GM18909 (cell line): ENCODE data around the gene TMEM69.
"Not testable (repeated sequence)": the region's sequence is repeated elsewhere in the genome, so short reads cannot be mapped to it uniquely, and the experiment has no call there.

ENCODE experiments used
- ATAC-seq: cut with Tn5 transposase; IDR thresholded peaks from one replicate; pipeline ENCODE4 v1.9.1; 2021; ENCODE audit warnings: mild to moderate bottlenecking; ENCODE audit not compliant: unreplicated experiment, poor library complexity

Gene TMEM69

GRCh38 chr1:45676553-45676952, 11.4 kb upstream of the TMEM69 start:
- ATAC-seq, result not testable (repeated sequence)

- no peak for ATAC-seq
These were observed 10.2 kb upstream of the TMEM69 start for GRCh38 chr1:45677751-45678245.

- no peak for ATAC-seq
These were observed 9.5 kb upstream of the TMEM69 start for GRCh38 chr1:45678489-45678888.

DNA sequence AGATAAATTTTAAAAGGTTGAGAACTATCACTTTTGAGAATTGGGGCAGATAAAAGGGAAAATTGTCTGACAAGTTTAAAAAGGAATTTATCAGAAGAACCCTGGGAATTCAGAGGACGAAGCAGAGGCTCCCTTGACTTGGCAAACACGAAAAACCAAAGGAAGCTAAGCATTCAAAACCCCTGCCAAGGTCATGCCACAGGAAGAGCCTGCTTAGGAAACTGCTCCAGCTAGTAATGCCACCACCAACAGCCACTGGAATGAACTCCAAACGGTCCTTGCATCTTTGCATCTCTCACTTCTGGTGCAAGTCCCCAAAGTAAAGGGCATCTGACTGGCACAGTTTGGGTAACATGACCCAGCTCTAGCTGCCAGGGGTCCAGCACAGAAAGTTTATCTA, 8.9 kb upstream of the TMEM69 start:
- no peak for ATAC-seq

- no peak for ATAC-seq
These were observed 5.0 kb upstream of the TMEM69 start for GRCh38 chr1:45682942-45683341.

DNA sequence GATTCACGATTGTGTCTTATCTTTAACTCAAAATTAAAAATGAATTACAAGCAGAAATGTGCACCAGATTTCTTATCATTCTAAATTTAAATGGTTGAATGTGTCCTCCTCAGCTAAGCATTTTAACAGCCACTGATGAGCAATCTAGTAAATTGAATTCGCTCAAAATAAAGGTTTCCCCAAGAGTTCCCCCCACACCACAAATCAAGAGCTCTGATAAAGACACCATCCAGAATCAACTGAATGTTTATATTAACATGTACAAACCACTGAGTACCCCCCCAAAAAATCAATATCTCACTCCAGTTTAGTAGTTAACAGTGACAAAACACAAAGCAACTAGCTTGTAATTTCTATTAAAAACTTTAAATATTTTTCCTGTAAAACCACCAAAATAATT, 3.6 kb upstream of the TMEM69 start:
- no peak for ATAC-seq

GRCh38 chr1:45685308-45686014, 2.5 kb upstream of the TMEM69 start:
- ATAC-seq, result no peak

DNA sequence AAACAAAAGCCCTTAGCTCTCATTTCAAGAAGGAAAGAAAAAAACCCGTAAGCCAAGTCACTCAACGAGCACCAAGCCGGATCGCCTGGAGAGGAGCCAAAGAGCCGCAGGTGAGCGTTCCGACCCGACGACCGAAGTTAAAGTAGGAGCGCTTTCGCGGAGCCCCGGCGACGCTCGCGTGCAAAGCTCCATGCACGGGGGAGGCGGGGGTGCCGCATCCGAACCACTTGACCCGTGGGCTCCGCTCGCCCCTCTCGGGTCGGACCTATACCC, 2.0 kb upstream of the TMEM69 start:
- ATAC-seq, result peak; percentile 19

DNA sequence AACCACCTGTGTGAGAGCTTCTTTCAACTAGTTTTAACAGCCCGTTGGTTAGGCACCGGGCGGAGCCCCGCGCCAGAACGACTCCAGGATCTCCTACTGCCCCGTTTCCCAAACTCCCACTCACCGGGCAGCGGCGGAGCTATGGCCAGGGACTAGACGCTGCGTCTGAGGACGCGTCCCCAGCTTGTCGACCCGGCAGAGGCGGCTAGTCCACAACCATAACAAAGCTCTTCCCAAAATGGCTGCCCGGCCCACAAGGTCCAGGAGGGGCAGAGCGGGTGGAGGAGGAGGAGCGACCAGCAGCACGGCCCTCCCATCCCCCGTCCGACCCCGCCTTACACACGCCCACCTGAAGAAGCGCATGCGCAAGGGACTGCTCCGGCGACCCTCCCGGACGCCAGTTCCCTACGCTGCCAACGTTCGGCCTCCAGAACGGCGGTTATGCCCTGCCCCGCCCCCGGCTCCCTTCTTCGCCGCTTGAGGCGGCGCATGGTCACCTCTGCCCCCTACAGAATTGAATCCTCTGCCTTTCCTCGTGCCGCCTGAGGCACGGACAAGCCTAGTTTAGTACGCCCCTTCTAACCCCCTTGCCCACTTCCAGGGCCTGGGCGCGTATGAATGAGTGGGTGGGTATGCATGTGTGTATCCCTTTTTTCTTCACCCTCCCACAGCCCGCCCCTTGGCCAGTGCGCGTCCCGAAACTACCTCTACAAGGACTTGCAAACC, 1.5 kb upstream of the TMEM69 start, which contains the start of gene GPBP1L1:
GPBP1L1 (minus strand) TSS at position 246 of the 726 bp plus-strand sequence. CDS start 27,446 bp downstream, outside the sequence.
- peak; percentile 60 for ATAC-seq

DNA sequence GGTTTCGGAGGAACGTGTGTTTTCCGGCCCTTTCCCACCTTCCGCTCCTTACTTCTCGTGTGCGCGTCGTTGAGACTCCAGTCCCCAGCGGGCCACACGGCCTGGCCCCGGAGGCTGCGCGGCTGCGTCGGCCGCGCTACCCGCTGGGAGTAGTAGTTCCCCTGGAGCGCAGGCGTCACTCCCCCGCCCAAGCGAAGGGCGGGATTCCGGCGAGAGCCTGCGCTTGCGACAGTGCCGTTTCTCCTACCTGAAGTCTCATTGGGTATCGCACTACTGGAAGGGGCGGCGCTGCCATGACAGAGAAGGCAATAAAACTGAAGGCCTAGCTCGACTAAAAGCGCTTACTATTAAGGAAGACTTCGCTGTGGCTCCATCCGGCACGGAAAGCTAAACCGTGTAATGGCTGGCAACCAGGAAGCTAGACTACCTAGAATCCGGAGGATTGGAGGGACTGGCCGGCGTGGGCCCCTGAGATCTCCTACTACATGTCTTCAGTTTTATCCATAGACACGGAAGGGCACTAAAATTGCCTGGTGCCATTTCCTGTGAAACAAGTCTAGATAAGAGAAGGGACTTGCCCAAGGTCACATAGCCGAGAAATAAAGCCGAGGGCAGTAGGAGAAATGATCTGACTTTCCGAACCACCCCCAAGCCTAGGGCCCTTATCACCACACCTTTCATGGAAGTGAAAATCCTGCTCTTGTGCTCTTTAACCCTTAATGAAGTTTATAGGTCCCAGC, 797 bp upstream of the TMEM69 start:
- peak; percentile 84 for ATAC-seq

GRCh38 chr1:45693811-45694210, 5.8 kb downstream of the TMEM69 start:
- ATAC-seq, result not testable (repeated sequence)

- ATAC-seq, result no peak
These were observed 6.8 kb downstream of the TMEM69 start for GRCh38 chr1:45694823-45695222.

DNA sequence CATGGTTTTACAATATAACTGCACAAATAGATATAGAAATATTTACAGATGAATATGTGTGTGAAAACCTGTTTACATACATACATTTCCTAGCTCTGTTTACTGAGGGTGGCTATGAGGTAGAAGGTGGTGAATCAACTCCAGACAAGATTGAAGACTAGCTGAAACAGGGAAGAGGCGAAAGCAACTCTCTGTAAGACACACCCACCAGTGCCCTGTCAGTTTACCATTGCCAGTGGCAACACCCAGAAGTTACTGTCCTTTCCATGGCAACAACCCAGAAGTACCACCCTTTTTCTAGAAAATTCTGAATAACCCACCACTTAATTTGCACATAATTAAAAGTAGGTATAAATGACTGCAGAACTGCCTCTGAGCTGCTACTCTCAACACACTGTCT, 16.7 kb downstream of the TMEM69 start:
- no peak for ATAC-seq

DNA sequence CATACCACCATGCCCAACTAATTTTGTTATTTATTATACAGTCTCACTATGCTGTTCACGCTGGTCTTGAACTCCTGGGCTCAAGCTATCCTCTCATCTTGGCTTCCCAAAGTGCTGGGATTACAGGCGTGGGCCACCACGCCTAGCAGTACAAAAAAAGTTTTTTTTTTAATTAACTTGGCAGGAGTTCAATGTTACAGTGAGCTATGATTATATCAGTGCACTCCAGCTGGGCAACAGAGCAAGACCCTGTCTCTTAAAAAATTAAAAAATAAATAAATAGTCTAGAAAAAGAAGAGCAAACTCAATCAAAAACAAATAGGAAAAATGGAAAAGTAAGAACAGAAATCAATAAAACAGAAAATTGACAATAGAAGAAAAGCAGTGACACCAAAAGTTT, 25.7 kb downstream of the TMEM69 start:
- no peak for ATAC-seq

GRCh38 chr1:45716700-45717099, 28.7 kb downstream of the TMEM69 start:
- ATAC-seq, result no peak

GRCh38 chr1:45717386-45717785, 29.4 kb downstream of the TMEM69 start:
- not testable (repeated sequence) for ATAC-seq

DNA sequence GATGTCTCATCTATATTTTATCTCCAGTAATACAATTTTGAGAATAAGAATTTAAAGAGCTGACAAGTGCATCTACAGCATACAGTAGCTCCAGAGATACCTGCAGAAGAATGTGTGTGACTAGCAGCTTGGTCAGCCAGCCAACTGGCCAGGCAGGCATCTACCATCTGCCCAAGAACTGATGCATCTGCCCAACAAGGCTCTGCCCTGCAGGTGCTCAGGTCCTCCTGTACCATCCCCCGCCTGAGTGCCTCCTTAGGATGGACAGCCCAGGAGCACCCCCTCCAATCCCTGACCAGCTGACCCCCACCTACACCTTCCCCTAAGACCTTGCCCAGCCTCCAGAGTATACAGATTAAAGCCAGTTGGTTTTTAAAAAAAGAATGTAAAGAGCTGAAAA, 30.3 kb downstream of the TMEM69 start:
- no peak for ATAC-seq

GRCh38 chr1:45721207-45721606, 33.2 kb downstream of the TMEM69 start:
- no peak for ATAC-seq

DNA sequence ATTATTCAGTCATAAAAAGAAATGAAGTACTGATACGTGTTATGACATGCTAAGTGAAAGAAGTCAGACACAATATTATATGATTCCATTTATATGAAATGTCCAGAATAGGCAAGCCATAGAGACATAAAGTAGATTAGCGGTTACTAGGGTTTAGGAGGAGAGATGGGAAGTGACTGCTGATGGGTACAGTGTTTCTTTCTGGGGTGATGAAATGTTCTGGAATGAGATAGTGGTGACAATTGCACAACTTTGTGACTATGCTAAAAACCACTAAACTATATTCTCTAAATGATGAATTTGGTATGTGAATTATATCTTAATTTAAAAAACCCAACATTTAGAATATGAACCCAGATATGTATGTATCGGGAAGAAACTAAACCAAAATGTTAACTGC, 34.8 kb downstream of the TMEM69 start:
- no peak for ATAC-seq

DNA sequence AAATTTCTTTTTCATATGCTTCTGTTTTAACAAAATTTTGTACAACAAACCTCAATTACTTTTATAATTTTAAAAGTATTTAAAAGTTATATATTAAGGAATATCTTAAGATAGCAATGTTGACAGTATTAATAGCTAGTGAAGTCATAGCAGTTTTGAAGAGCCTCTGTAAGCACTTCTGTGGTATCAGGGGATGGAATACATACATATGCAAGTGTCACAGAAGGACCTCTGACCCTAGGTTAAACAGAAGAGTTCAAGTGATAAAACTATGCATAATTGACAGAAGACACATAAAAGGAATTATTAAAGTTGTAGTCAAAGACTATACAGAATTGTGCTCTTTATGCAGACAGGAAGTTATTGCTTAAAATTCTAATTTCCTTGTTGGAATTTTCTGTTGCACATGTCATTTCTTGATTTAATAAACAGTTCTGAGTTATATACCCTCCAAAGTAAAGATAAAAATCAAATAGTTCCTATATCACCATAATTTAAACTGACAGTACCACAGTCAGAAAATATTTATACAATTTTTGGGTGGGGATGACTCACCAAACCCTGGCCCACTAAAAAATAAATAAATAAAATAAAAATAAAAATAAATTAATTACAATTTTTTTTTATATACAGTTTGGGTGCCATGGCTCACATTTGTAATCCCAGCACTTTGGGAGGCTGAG, 35.4 kb downstream of the TMEM69 start:
- no peak for ATAC-seq

DNA sequence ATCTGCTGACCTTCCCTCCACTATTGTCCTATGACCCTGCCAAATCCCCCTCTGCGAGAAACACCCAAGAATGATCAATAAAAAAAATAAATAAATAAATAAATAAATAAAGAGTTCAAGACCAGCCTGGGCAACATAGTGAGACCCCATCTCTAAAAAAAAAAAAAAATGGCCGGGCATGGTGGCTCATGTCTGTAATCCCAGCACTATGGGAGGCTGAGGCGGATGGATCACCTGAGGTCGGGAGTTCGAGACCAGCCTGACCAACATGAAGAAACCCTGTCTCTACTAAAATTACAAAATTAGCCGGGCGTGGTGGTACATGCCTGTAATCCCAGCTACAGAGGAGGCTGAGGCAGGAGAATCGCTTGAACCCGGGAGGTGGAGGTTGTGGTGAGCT, 38.0 kb downstream of the TMEM69 start:
- ATAC-seq, result not testable (repeated sequence)
